Tibial nerve (tissue), 4 donors: Measurements from ENCODE around the gene PSMA7. TPM values are rescaled to one million over a fixed set of nuclear protein-coding genes. Genes with fewer than 3 reads are reported as not detected.

Experiments
- DNase-seq, 2 donors: peaks; one replicate each; pipeline ENCODE4 v3.0.0-alpha.2; 2019; ENCODE audit warnings: low spot score in 2 of 2
- H3K27ac ChIP-seq, 4 donors: fragments of 200-600 bp; sonication (generic) in 3 of 4; one replicate each; pipeline ENCODE4 v1.5.1; 2017 to 2019; ENCODE audit warnings: mild to moderate bottlenecking in 1 of 4
- H3K27me3 ChIP-seq, 2 donors: fragments of 200-600 bp; sonication (generic) in 1 of 2; one replicate each; pipeline versions ENCODE4 v1.5.1 to v1.6.0; 2017 to 2019
- H3K36me3 ChIP-seq, 3 donors: fragments of 200-600 bp; sonication (generic); one replicate each; pipeline ENCODE4 v1.5.1; 2018 to 2019
- H3K4me1 ChIP-seq, 4 donors: fragments of 200-600 bp; sonication (generic) in 3 of 4; one replicate each; pipeline ENCODE4 v1.5.1; 2017 to 2019
- H3K4me3 ChIP-seq, 4 donors: fragments of 200-600 bp; sonication (generic) in 3 of 4; one replicate each; pipeline ENCODE4 v1.5.1; 2017 to 2019; ENCODE audit warnings: mild to moderate bottlenecking in 1 of 4, moderate library complexity in 1 of 4
- H3K9me3 ChIP-seq, 4 donors: fragments of 200-600 bp; sonication (generic) in 3 of 4; one replicate each; pipeline ENCODE4 v1.5.1; 2017 to 2019
- EP300 ChIP-seq, 2 donors: sonication (generic); formaldehyde crosslinking; IDR thresholded peaks; one replicate each; pipeline ENCODE4 v1.6.1; 2017; ENCODE audit warnings: antibody characterized with exemption in 2 of 2, mild to moderate bottlenecking in 1 of 2
- POLR2A ChIP-seq, 2 donors: fragments of 450-650 bp; IDR thresholded peaks; one replicate each; pipeline ENCODE4 v1.6.1; 2017; ENCODE audit warnings: antibody characterized with exemption in 2 of 2, mild to moderate bottlenecking in 2 of 2, moderate library complexity in 2 of 2
- WGBS, 2 donors: methylation state at CpG; one replicate each; pipeline ENCODE4 v1.1.5; 2018; 5-methylcytosine and 5-hydroxymethylcytosine counted together
- total RNA-seq, 4 donors: library from RNA; depleted of rRNA; stranded (reverse); fragments of >200 nt; gene quantifications; one replicate each; pipeline ENCODE4 v1.1.0, GENCODE V29; 2016
- TF ChIP-seq, protein P1 (sequence below), 5 experiments: fragments of 200-600 bp in 3 of 5; fragments of 450-650 bp in 2 of 5; sonication (generic) in 3 of 5; IDR thresholded peaks; one replicate each; pipeline ENCODE4 v1.5.1; 2016 to 2019; ENCODE audit warnings: antibody characterized with exemption in 5 of 5, mild to moderate bottlenecking in 3 of 5, moderate library complexity in 2 of 5

The PSMA7 gene
- total RNA-seq, 4 donors from 2014 or later = 213 to 377 (median 341) TPM

DNA sequence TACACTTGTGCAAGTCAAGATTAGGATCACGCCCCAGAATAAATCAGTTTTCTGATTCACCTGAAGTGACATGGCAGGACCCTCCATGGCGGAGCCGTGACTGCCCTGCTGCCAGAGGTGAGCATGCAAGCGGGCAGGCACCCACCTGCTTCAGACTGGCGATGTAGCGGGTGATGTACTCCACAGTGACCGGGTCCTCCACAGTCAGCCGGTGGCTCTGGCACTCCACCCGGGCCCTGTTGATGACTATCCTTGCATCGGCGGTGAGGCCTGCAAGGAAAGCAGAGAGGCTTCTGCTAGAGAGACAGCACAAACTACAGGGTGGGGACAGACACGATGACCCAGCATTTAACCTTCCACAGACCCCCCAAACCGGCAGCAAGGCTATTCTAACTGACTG lies 3.6 kb downstream of the PSMA7 start:
- H3K4me3 ChIP-seq = no peak overlapping the region
- 90% methylated on average over 11 to 13 of the region's 13 CpGs for WGBS, 2 donors
- DNase-seq = no peak
- no peaks in the 10 kb centered on the region for H3K27me3 ChIP-seq
- peaks cover 4 to 42% (median 22%) of the 10 kb centered on the region in 4 donors for H3K4me1 ChIP-seq
- TF ChIP-seq EP300 (IDR thresholded peaks at IDR 0.05) = no peak
- no peak for TF ChIP-seq POLR2A (IDR thresholded peaks at IDR 0.05)
- TF ChIP-seq, protein P1, sequence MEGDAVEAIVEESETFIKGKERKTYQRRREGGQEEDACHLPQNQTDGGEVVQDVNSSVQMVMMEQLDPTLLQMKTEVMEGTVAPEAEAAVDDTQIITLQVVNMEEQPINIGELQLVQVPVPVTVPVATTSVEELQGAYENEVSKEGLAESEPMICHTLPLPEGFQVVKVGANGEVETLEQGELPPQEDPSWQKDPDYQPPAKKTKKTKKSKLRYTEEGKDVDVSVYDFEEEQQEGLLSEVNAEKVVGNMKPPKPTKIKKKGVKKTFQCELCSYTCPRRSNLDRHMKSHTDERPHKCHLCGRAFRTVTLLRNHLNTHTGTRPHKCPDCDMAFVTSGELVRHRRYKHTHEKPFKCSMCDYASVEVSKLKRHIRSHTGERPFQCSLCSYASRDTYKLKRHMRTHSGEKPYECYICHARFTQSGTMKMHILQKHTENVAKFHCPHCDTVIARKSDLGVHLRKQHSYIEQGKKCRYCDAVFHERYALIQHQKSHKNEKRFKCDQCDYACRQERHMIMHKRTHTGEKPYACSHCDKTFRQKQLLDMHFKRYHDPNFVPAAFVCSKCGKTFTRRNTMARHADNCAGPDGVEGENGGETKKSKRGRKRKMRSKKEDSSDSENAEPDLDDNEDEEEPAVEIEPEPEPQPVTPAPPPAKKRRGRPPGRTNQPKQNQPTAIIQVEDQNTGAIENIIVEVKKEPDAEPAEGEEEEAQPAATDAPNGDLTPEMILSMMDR (IDR thresholded peaks at IDR 0.05) = no peak
- peaks cover 7 to 55% (median 25%) of the 10 kb centered on the region in 3 donors for H3K36me3 ChIP-seq
- H3K27ac ChIP-seq = no peak overlapping the region
- no peaks in the 10 kb centered on the region for H3K9me3 ChIP-seq

DNA sequence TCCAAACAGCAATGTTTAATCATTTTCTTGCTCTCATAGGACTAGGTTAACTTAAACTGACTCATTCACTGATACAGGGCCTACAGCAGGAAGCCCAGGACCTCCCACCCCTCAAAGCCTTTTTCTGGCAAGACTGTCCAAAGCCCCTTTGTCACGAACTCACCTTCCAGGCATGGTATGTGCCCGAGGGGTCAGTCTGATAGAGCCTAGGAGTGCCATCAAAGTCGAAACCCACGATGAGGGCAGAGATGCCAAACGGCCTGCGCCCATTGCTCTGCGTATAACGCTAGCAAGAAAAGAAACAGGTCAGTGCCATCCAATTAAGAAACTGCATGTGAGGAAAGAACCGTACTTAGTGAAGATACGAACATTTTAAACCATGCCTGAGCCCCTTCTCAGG lies 4.3 kb downstream of the PSMA7 start:
- H3K36me3 ChIP-seq = peaks cover 7 to 61% (median 25%) of the 10 kb centered on the region in 3 donors
- H3K27ac ChIP-seq = no peak overlapping the region
- H3K4me1 ChIP-seq = peaks cover 4 to 46% (median 23%) of the 10 kb centered on the region in 4 donors

DNA sequence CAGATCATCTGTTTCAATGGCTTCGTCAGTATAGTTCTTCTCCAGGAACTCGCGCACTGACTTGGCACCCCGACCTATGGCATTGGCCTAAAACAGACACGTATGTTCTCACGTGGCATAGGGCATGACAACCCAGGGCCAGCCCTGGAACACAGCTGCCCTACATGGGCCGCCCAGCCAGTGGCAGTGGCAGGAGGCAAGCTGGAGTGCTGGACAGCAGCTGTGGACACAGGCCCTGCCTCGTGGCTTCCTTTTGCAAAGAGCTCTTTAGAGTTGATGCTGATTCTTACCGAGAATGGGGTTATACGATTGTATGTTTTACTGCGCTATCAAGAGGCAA lies 5.0 kb downstream of the PSMA7 start:
- H3K27ac ChIP-seq = no peak overlapping the region
- H3K4me1 ChIP-seq = peaks cover 4 to 53% (median 23%) of the 10 kb centered on the region in 4 donors
- 78 to 79% methylated on average over 11 of the region's 11 CpGs for WGBS, 2 donors

More for the DNA sequence above, 4.3 kb downstream of the PSMA7 start:
- no peak for DNase-seq
- no peaks in the 10 kb centered on the region for H3K27me3 ChIP-seq
- no peak overlapping the region for H3K4me3 ChIP-seq
- 90% methylated on average over 10 of the region's 10 CpGs for WGBS, 2 donors
- no peaks in the 10 kb centered on the region for H3K9me3 ChIP-seq
- TF ChIP-seq POLR2A (IDR thresholded peaks at IDR 0.05) (no peak), EP300 (IDR thresholded peaks at IDR 0.05) (no peak)
- TF ChIP-seq, protein P1 (IDR thresholded peaks at IDR 0.05) = no peak

DNA sequence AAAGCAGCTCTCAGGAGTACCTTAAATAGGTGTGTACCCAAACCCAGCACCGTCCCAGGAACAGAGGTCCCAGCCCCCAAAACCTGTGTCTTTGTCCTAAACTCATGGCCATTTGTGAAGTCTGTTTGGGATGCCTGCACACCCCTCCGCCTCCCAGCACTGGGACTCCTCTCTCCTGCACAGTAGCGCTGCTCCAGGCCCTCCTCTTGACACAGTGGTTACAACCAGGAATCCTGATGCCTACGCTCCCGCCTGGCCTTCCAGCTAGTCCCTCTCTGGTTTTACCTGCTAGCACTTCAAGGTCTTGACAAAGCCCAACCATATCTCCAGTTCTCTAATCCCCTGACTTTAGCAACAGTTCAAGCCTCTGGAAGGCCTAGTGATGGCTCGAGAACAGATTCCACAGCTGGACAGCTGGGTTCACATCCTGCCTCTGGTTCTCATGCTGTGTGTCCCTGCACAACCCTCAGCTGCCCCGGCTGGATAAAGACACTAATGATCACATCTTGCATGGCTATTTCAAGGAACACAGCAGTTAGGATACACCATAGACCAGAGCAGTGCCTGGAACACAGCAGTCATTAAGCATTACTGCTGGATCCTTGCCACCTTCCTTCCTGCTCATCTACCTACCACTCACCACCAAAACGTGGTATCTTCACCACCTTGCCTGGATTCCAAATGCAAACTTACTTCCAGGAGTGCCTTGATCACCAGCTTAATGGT lies 5.6 kb downstream of the PSMA7 start:
- Histone ChIP-seq H3K4me1 (peaks cover 4 to 58% (median 23%) of the 10 kb centered on the region in 4 donors), H3K27me3 (no peaks in the 10 kb centered on the region), H3K9me3 (no peaks in the 10 kb centered on the region), H3K36me3 (peaks cover 7 to 74% (median 30%) of the 10 kb centered on the region in 3 donors), H3K4me3 (no peak overlapping the region), H3K27ac (no peak overlapping the region)
- 70 to 83% methylated on average over 8 of the region's 8 CpGs for WGBS, 2 donors
- no peak for DNase-seq
- no peak for TF ChIP-seq EP300 (IDR thresholded peaks at IDR 0.05)
- TF ChIP-seq, protein P1 (IDR thresholded peaks at IDR 0.05) = no peak
- no peak for TF ChIP-seq POLR2A (IDR thresholded peaks at IDR 0.05)

More for the DNA sequence above, 5.0 kb downstream of the PSMA7 start:
- Histone ChIP-seq H3K4me3 (no peak overlapping the region), H3K27me3 (no peaks in the 10 kb centered on the region), H3K9me3 (no peaks in the 10 kb centered on the region), H3K36me3 (peaks cover 7 to 69% (median 25%) of the 10 kb centered on the region in 3 donors)
- DNase-seq = no peak
- TF ChIP-seq, protein P1 (IDR thresholded peaks at IDR 0.05) = no peak
- TF ChIP-seq EP300 (IDR thresholded peaks at IDR 0.05) (no peak), POLR2A (IDR thresholded peaks at IDR 0.05) (no peak)

DNA sequence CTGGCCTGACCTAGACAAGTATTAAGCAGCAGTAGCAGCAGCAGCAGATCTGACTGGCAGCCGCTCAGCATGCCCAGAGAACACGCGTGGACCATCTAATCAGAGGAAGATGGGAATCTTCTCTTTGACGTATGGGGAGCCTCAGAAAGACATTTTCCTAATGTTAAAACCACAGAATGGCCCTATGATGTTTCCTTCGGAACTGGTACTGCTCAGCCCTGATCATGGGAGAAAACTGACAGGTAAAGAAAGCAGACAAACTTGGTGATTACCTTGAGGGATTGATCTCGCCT lies 6.2 kb downstream of the PSMA7 start:
- H3K4me3 ChIP-seq = no peak overlapping the region
- 75 to 77% methylated on average over 6 of the region's 6 CpGs for WGBS, 2 donors
- H3K27ac ChIP-seq = no peak overlapping the region
- H3K27me3 ChIP-seq = no peaks in the 10 kb centered on the region
- H3K4me1 ChIP-seq = peaks cover 4 to 58% (median 23%) of the 10 kb centered on the region in 4 donors
- no peaks in the 10 kb centered on the region for H3K9me3 ChIP-seq
- TF ChIP-seq POLR2A (IDR thresholded peaks at IDR 0.05) = no peak
- TF ChIP-seq EP300 (IDR thresholded peaks at IDR 0.05) = no peak
- TF ChIP-seq, protein P1 (IDR thresholded peaks at IDR 0.05) = no peak
- H3K36me3 ChIP-seq = peaks cover 7 to 80% (median 30%) of the 10 kb centered on the region in 3 donors
- DNase-seq = no peak
